Erythroblast (primary cell): ENCODE measurements around the gene ALKBH5.

Experiments
- GATA1 ChIP-seq: IDR thresholded peaks from 2 replicates; pipeline ENCODE4 v1.6.1; 2011; ENCODE audit warnings: low read depth, mild to moderate bottlenecking, control low read depth, low read length, moderate library complexity
- POLR2A ChIP-seq: IDR thresholded peaks from 2 replicates; pipeline ENCODE4 v1.6.1; 2011; ENCODE audit warnings: mild to moderate bottlenecking, low read length

DNA sequence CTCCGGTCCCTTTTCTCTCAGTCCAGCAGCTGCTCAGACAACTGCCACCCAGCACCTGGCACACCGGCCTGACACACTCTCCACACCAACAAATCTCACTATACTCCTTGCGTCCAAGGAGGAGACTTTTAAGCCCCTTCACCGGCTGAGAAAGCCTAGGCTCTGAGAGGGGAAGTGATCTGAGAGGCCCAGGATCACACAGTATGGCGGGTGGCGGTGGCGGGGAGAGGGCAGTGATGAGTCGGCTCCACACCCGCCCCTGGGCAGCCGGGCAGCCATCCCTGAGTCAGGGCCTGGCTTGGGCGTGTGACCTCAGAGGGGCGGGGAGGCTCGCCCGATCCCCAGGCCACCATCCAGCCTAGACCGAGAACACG, 74.3 kb downstream of the ALKBH5 start:
- TF ChIP-seq POLR2A (no peak), GATA1 (no peak)
